NCI-H1436 (cell line): ENCODE data around the gene SLC9A5.

Source experiments
- DNase-seq: peaks from one replicate; lab custom pipeline; 2025; lab: John Stamatoyannopoulos, UW

The SLC9A5 gene

DNA sequence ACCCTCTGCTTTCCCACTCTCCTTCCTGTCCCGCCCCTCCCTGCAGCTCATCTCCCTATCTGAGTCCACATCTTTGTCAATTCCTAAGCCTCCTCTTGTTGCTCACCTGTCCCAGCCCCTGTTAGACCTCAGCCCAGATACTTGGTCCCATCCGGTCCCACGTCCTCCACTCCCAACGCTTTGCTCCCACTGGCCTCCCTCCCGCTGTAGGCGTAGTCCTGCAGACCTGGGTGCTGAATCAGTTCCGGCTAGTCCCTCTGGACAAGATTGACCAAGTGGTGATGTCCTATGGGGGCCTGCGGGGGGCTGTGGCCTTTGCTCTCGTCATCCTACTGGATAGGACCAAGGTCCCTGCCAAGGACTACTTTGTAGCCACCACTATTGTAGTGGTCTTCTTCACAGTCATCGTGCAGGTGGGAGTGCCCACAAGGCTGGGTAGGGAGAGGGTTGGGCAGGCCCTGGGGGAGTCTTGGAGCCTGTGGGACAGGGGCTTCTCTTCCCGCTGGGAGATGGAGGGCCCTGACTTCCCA is 8.0 kb downstream of the SLC9A5 start:
- no peak for DNase-seq

DNA sequence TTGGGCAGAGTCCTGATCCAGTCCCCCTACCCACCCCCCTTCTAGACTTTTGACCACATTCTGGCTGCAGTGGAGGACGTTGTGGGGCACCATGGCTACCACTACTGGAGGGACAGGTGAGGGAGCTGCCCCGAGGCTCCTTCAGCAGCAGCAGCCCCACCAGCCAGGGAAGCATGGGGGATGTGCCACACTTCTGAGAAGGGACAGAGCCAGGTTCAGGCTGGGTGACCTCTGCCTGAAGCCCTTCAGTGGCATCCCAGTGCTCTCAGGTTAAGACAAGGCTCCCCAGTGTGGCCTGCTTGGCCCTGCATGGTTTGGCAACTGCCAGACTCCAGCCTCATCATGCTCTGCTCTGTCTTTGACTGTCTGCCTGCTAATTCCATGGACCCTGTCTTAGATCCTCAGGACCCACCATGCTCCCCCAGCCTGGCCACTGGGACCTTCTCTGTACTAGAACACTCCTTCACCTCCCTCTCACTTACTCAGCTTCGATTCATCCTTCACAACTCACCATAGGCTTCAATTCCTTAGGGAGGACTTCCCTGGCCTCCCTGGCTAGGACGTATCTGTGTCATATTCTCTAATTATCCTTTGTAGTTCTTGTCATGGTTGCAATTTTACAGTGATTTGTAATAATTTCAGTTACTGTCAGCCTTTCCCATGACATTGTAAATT is 8.8 kb downstream of the SLC9A5 start:
- DNase-seq: no peak

DNA sequence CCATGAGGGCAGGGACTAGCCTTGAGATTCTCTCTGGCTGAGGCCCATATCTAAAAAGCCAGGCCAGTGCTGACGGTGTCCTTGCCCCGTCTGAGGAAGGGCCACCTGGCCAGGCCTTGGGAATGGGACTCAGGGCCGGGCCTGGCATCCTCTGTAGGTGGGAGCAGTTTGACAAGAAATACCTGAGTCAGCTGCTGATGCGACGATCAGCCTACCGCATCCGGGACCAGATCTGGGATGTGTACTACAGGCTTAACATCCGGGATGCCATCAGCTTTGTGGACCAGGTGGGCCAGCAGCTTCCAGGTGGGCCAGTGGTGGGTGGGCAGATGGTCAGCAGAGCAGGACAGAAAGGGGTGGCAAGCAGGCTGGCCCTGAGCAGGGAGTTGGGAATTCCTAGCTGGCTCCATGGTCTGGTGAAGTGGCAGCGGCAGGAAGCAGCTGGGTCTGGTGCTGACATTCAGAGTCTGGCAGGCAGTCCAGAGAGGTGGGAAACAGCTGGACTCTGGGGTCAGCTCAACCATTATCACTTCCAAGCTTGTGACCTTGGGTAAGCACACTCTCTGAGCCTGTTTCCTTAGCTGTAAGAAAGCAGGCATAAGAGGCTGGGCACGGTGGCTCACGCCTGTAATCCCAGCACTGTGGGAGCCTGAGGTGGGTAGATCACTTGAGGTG is 9.5 kb downstream of the SLC9A5 start:
- DNase-seq: no peak

DNA sequence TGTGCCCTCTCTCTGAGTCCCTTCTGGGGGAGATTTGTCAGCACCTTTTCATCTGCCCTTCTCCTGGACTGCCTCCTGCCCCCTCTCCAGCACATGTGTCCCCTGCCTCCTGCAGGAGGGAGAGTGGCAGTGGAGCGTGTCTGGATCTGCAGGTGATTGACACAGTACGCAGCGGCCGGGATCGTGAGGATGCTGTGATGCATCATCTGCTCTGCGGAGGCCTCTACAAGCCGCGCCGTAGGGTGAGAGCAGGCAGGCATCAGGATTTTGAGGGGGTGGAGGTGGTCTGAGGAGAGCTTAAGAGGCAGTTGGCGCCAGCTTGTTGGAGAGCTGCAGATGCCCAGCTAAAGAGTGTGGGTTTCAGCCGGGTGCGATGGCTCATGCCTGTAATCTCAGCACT is 10.9 kb downstream of the SLC9A5 start:
- no peak for DNase-seq

DNA sequence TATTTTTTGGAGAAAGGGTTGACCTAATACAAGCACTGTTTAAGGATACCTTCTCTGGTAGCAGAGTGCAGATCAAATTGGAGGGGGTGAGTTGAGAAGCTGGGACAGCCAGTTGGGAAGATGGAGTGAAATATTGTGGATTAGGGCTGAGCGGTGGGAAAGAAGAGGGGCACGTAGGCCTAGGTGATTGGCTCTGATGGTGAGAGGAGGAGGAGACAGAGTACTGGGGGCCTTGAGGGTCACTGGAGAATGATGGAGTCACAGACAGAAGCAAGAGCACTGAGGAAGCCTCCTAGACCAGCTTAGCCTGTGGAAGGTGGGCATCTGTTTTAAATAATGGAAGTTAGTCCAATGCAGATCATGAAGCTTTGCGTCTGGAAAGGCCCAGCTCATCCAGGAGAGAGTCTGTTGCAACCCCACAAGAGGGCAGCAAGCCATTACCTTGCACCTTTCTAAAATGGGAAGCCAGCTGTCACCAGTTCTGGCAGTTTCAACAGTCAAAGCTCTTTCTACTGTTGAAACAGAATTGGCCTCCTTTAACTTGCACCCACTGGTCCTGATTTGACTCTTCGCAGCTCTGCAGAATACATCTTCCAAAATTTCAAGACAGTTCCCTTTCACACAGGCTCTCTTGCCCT is 11.8 kb downstream of the SLC9A5 start:
- DNase-seq: peak; percentile 10

DNA sequence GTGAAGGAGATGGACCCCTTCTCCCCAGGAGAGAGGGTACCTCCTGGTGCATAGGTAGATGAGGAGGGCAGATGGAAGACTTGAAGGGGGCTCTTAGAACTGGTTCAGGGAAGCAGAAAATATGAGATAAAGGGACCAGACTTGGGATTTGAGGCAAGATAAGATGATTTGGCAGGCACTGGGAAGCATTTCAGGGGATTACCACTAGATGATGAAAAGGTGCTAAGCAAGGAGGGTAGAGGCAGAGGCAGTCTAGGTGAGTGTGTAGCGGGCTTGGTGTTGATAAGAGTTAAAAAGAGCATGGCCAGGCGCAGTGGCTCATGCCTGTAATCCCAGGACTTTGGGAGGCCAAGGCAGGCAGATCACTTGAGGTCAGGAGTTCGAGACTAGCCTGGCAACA is 14.4 kb downstream of the SLC9A5 start:
- no peak for DNase-seq

DNA sequence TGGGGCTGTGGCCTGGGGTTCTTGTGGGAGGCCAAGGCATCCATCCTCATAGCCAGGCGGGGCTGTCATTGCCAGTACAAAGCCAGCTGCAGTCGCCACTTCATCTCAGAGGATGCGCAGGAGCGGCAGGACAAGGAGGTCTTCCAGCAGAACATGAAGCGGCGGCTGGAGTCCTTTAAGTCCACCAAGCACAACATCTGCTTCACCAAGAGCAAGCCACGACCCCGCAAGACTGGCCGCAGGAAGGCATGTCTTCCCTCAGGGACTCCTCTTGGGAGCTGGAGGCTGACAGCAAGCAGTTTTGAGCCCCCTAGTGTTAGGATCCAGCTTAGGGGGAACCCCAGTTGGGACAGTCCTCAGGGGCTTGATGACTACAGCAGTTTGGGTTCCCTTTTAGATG is 15.5 kb downstream of the SLC9A5 start:
- DNase-seq: no peak

DNA sequence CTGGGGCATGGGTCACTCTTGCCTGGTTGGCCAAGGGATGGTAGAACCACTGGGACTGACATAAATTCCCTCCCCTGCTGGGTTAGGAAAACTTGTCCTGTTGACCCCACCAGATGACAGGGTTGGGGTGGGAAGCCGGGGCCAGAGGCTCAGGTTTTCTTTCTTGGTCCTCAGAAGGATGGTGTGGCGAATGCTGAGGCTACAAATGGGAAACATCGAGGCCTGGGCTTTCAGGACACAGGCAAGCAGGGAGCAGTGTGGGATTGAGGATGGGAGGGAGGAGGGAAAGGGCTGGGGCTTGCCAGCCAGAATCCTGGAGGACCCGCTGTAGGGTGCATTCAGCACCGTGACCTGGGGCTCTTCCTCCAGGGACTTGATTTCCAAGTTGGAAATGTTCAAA is 16.1 kb downstream of the SLC9A5 start:
- no peak for DNase-seq

DNA sequence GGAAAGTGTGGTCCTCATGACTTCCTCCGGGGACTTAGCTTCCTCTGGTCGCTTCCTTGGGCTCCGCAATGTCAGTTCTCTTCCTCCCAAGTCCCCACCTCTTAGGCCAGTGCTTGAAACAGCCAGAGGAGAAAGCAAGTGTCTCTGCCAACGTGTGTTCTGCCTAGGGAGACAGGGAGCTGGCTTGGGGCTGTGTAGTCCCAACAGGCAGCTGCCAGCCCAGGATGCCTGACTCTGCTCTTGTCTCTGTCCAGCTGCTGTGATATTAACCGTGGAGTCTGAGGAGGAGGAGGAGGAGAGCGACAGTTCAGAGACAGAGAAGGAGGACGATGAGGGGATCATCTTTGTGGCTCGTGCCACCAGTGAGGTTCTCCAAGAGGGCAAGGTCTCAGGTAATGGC is 17.1 kb downstream of the SLC9A5 start:
- no peak for DNase-seq

DNA sequence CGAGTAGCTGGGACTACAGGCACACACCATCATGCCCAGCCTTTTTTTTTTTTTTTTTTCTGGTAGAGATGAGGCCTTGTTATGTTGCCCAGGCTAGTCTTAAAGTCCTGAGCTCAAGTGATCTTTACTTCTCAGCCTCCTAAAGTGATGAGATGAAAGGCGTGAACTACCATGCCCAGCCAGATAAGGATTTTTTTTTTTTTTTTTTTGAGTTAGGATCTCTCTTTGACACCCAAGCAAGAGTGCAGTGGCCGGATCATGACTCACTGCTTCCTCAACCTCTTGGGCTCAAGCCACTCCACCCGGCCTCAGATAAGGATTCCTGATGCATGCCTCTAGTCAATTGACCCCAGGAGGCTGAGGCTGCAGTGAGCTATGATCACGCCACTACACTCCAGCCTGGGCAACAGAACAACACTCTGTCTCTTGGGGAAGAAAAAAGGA is 19.4 kb downstream of the SLC9A5 start:
- no peak for DNase-seq

DNA sequence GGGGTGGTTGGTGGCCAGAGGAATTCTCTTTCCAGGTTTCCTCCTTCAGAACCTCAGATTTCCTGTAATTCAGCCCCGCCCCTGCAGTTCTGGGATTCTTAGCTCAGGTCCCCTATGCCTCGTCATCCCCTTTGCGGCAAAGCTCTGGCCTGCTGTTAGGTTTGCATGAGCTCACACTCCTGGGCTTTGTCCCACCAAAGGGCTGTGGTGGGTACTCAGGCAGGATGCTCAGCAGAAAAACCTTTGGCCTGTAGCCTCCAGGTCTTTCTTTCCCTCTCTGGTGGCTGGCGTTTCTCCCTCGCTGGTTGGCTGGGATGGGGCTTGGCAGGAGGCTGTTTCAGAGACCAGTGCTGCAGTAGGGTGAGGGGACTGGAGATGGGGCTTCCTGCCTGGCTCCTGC is 21.0 kb downstream of the SLC9A5 start:
- DNase-seq: no peak

DNA sequence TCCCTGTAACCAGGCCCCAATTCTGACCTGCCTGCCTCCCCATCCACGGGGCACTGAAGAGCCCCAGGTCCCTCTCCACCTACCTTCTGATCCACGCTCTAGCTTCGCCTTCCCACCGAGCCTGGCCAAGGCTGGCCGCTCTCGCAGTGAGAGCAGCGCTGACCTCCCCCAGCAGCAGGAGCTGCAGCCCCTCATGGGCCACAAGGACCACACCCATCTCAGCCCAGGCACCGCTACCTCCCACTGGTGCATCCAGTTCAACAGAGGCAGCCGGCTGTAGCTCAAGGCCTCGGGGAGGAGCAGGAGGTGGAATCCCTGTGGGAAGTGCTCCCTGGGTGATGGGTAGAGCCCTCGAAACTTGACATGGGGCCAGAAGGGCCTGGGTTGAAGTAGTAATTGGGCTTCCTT is 22.2 kb downstream of the SLC9A5 start:
- no peak for DNase-seq

DNA sequence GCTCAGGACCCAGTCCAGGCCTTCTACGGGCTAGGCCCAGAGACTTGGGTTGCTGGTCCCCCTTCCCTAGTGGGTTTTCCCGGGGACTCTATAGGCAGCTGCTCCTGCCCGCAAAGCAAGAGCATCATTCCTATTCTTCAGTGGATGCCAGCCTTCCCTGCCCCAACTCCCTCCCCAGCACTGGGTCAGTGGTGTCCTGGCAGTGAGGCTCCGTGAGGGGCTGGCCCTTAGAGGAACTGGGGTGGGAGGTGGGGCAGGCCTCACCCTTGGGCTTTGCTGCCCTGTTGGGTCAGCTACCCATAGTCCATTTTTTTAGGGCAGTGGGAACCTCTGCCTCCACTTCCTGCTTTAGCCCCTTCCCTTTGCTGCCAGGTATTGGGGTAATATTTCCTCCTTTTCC is 22.7 kb downstream of the SLC9A5 start:
- no peak for DNase-seq

DNA sequence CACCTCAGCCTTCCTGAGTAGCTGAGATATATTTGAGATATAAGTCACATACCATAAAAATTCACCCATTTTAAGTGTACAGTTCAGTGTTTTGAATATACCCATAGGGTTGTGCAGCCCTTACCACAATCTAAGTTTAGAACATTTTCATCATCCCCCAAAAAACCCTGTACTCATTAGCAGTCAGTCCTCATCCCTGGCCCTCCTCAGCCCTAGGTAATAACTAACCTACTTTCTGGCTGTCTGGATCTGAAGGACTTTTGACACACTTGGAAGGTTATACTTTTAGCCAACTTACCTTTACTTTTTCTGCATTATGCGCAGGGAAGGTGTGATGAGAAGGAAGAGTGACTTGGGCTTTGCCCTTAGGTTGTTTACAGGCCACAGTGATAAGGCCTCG is 26.5 kb downstream of the SLC9A5 start:
- no peak for DNase-seq

DNA sequence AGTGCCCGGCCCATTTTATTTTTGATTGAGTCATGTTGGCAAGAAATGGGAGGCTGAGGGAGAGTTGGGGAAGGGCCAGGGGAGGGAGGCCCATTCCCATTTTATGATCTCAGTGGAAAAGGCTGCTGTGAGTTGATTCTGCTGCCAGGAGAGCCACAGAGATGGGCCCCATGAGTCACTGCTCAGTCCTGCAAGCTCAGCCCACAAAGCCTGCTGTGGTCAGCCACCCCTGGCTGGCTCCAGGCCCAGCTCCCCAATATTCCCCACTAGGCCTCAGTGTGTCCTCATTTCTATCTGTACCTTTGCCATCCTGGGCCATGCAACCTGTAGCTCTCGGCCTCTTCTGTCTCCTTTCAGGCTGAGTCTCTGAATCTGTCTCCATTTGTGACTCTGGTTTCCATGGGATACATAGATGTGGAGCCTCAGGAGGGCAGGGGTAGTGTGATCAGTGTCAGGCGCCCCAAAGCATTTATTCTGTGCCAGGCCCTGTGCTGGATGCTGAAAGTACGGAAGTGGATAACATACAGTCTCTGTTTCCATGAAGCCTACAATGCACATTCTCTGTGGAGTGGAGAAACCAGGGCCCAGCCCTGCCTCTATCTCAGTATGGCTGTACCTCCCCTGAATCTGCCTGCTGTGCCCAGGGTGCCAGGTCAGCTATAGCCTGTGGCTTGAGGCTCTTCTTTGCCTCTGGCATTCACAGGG is 28.7 kb downstream of the SLC9A5 start:
- no peak for DNase-seq

DNA sequence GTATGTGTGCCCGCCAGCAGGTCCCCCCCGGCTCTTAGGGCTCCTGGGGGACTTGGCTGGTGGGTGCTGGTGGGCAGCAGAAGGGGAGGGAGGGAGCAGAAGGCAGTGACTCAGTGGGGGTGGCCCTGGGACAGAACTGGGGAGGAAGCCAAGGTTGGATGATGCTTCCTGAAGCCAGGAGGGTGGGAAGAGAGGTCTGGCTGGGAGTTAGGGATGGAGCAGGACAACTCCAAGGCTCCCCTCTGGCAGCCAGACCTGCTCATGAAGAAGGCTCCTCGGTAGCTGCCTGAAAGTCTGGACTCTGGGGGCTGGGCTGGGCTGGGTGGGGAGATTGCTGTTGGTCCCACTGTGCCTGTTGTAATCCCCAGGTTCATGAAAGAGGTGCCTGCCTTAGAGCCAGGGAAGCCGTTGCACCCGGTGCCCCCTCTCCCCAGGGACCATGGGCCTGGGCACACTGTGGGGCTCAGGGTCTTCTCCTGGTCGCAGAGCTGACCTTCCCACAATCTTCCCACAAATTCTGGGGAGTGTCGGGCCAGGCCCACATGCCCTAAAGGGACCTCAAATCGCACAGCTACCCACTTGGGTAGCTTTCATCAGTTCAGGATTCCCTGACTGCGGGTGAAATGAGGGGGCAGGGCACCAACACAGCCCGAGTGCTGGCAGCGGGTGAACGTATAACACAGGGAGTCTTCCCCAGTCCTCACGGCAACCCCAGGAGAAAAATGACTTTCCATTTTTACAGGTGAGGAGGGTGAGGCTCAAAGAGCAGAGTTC is 29.4 kb downstream of the SLC9A5 start:
- no peak for DNase-seq

DNA sequence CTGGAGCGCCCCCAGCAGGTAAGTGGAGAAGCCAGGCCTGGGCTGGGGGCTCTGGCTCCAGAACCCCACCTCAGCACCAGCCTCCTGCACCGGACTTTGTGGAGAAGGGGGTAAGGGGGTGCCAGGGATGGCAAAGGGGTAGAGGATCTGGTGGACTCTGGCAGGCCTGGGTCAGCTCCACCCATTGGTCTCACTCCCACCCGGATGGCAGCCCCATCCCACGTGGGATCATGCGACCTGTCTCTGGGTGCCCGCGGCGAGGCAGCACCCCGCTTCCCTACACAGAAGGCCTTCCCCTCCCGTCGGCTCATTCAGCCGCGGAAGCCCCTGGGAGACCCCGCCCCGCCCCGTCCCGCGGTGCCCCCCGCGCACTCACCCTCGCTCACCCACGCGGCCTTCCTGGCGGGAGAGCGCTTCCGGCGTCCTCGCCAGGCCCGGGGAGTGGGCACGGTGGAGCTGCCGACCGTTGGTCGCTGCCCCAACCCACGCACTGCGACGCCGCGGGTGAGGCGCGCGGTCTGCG is 30.1 kb downstream of the SLC9A5 start:
- DNase-seq: peak; percentile 44

DNA sequence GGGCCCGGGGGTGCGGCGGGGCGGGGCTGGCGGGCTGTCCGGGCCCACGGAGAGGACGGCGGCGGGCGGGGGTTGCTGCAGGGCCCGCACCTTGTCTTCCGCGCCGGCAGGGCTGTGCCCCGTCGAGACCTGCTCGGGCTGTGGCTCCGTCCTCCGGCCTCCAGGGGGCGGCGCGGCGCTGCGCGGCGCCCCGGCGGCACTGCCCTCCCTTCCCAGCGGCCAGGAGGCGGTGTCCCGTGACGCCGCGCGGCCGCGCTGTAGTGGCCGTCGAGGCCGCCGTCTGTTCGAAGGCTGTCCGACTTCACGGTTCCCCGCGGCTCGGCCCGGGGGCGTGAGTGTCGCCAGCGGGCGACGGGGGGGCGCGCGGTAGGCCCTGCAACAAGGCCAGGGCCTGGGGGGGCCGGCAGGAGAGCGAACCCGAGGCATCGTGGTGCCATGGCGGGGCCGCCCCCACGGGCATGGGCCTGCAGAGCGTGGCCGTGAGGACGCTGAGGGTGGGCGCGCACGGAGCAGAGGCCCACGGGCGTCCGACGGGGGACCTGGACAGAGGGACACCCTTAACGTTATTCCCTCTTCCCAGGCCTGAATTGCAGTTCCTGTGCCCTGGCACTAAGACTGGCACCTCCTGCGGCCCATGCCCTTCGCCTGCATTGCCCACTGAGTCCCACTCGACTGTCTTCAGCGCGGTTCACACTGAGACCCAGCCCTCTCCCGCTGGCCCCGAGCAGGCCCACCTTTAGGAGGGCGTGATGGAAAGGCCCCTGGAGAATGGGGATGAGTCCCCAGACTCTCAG is 30.7 kb downstream of the SLC9A5 start, which contains the start of gene PLEKHG4:
Gene PLEKHG4, plus strand, starts transcription at position 237 of the 794 bp plus-strand sequence. Its CDS starts 513 bp downstream, at position 750.
- DNase-seq: peak; percentile 84

DNA sequence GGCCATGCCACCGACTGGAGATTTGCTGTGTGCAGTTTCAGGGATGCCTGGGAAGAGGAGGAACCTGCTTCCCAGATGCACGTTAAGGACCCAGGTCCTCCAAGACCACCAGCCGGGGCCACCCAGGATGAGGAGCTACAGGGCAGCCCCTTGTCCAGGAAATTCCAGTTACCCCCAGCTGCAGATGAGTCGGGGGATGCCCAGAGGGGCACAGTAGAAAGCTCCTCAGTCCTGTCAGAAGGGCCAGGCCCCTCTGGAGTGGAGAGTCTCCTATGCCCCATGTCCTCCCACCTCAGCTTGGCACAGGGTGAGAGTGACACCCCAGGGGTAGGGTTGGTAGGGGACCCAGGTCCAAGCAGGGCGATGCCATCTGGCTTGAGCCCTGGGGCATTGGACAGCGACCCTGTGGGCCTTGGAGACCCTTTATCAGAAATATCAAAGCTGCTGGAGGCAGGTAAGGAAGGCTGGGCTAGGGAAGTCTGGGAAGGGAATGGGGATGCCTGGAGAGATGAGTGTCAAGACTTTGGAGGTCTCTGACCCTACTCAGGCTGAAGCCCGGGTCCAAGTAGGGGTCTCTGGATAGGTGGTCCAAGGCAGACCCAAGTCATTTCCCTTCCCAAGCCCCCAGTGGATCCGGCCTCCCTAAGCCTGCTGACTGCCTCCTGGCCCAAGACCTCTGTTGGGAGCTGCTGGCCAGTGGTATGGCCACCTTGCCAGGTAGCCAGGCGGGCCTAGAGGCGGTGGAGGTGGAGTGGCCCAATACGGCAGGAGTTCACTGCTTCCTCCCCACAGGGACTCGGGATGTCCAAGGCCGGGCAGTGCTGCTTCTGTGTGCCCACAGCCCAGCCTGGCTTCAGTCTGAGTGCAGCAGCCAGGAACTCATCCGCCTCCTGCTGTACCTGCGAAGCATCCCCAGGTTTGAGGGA is 31.6 kb downstream of the SLC9A5 start:
- no peak for DNase-seq
